Measurements from ENCODE around the gene DHRS12.
"Not testable (repeated sequence)": the region's sequence is repeated elsewhere in the genome, so short reads cannot be mapped to it uniquely, and the experiment has no call there.

DHRS12 gene

DNA sequence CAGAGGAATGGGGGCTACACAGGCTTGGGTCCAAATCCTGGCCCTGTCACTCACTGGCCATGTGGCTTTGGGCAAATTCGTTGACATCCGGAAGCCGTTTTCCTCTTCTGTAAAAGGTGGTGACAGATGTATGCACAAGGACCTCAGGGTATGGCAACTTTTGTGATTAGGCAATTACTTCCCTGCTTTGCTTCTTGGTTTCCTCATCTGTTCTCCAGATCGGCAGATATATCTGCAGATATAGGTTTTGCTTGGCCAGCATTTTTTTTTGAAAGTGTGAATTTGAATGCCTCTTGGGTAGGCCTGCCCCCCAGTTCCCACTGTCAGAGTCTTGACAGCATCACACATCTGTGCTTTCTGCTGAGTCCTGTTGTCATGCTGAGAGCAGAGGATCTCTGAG is 23.3 kb upstream of the DHRS12 start:
- DNase-seq (ENCODE audit: low read depth), result no peak

DNA sequence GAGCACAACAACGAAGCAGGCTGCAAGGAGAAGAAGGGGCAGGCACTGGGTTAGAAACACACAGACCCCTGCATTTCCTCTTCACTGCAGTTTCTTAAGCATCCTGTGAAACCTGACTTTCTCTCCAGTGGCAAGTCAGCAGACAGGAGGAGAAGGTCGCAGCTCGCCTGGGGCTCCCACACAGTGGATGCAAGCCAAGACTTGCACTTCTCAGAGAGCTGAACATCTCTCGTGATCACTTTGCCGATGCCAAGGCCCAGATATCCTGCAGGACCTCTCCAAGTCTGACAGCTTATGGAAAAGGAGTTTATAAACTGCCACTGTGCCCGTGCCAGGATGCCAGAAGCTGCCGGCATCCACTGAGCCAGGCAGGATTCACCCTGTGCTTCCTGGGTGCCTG is 22.6 kb upstream of the DHRS12 start:
- no peak for DNase-seq (ENCODE audit: low read depth)

DNA sequence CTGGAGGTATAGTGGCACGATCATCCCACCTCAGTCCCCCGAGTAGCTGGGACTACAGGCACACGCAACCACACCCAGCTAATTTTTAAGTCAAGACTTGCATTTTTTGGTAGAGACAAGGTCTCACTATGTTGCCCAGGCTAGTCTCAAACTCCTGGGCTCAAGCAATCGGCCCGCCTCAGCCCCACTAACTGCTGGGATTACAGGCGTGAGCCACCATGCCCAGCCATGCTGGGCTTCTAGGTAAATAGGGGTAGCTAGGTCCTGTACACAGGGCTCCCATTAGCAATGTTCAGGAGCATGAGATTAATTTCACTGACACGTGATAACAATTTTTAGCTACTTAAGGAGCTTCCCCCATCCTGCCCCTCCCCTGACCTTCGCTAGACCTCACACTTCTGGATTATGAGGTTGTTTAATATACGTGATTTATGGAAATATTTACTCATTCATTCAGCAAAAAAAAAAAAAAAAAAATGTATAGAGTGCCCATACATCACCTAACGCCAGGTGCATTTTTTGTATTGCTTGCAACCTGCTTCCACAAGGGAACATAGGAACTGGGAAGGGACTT is 21.8 kb upstream of the DHRS12 start:
- no peak for DNase-seq (ENCODE audit: low read depth)

DNA sequence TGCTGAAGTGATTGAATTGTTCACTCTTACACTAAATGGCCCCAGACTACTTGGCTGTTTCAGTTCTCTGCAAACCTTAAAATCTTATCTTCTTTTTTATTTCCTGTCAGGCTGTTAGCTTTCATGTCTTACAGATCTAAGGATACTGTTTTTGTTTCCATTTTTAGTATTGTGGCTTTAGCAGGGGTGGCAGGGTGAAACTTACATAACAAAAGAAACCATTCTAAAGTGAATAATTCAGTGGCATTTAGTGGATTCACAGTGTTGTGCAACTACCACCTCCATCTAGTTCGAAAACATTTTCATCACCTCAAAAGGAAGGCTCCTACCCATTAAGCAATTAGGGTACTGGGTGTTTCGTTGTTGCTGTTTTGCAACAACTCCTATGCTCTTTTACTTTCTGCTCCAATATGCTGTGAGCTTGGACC is 21.2 kb upstream of the DHRS12 start:
- peak; percentile 83 for DNase-seq (ENCODE audit: low read depth)

DNA sequence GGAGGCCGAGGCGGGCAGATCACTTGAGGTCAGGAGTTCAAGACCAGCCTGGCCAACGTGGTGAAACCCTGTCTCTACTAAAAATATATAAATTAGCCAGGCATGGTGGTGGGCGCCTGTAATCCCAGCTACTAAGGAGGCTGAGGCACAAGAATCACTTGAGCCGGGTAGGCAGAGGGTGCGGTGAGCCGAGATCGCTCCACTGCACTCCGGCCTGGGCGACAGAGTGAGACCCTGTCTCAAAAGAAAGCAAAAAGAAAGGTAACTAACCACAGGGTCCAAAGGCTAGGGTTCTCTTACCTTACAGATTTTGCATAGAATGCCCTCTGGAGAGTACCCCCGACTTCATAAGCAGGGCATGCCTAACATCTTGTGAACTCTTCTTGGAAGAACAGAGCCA is 20.7 kb upstream of the DHRS12 start:
- not testable (repeated sequence) for DNase-seq (ENCODE audit: low read depth)

DNA sequence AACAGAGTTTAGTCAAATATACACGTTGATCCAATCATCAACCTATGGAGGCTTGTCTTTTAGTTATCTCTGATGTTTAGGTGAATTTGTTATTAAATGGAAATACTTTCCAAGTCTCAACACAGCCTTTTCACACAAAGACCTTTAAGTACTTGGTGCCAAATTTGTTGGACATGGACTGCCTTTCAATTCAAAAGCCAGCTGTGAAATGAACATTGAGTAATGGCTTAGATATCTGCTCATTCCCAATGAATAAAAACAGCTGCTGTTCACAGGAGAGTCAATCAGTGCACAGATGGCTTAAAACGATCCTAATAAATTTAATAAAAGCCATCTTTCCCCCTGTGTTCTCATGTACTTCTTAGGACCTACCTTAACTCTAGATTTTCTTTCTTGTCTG is 19.9 kb upstream of the DHRS12 start:
- DNase-seq (ENCODE audit: low read depth), result no peak

DNA sequence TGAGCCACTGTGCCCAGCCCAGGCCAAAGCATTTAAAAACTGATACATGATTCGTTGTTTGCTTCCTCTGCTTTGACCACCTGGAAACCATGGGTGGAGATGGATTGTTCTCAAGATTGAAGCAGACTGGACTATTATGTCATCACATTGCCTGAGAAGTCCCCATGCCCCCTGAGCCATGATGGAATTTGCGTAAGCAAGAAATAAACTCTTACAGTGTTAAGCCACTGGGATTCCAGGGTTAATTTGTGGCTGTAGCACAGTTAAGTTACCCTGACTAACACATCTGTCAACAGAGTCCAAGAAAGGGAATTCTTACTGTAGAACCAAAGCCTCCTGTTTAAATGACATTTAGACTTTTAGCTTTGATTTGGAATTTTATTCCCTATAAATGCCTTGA is 19.4 kb upstream of the DHRS12 start:
- DNase-seq (ENCODE audit: low read depth), result no peak

DNA sequence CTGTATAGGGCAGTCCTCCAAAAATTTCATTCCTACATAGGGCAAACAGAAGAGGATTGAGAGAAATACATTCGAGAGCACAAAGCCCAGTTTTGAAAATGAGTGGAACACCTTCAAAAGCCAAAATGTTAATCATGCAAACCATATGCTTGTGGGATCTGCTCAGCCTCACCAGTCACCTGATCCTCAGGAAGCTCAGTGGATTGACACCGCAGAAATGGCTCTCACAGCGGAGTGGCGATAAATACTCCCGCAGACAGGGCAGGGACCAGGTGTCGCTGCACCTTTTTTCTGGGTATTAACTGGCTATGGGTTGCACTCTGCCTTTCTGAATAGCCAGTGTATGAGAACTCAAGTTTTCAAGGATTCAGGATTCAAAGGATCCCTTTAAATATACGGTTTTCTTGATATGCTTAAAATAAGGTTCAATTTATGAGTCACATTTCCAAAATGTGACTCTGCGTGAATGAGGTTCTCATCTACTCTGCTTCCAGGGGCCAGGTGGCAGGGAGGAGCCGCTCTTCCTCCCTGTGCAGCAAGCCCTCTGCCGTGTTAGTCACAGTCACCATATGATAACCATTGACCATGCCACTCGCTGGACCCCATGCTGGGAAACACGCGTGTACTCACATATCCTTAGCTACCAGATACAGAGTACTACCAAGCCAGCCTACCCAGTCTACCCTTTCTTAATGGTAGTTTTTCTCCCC is 18.3 kb upstream of the DHRS12 start:
- no peak for DNase-seq (ENCODE audit: low read depth)

DNA sequence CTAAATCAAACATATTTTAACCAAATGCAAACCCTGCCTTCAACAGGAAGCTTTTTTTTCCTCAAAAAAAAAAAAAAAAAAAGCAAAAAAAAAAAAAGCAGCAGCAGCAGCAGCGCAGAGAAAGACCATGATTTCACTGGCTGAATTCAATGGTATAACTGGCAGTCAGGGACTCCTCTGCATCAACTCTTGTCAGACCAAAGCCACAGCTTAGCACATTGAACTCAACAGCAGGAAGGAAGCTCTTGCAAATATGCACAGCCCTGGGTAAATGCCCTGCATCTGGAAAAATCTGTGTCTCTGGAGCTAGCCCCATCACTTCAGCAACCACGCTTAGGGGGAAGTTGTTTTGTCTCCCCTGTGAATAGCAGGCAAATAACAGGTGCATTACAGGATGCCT is 17.6 kb upstream of the DHRS12 start:
- no peak for DNase-seq (ENCODE audit: low read depth)

DNA sequence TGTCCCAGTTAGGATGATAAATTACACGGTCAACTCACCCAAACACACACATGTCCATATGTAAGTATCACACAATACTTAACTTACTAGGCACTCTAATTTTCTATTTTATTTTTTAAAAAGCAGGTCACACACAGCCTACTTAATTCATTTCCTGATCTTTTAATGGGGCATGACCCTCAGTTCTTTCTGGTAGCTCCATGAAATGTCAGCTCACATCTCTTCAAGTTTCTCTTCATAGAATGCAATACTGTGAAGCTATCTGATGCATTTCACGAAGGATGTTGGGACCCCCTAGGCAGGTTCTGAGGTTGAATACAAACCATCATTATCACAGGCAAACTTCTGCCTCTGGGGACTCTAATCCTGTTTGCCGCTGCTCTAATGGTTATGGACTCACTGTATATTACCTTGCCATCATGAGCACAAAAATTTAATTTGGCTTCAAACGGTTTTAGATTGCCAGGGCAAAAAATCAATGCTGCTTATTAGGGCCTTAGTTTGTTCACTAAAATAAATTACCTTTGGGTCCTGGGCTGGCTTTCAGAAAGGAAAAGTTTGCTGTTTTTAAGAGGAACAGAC is 16.1 kb upstream of the DHRS12 start:
- no peak for DNase-seq (ENCODE audit: low read depth)

DNA sequence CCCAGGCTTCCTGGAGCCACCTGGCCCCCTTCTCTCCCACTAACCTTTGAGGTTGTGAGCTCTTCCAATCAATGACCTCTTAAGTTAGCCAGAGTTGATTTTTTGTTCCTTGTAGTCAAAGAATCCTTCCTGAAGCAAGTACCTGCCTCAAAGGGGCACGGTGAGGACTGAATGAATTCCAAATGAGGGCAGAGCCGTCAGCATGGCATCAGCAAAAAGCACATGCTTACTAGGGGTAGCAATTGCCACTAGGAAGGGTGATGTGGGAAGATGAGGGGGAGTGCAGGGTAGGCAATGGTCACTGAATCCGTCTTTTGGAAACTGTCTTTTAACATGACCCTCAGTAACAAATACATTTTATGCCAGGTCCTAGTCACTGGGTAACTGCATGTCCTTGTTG is 15.6 kb upstream of the DHRS12 start:
- no peak for DNase-seq (ENCODE audit: low read depth)

DNA sequence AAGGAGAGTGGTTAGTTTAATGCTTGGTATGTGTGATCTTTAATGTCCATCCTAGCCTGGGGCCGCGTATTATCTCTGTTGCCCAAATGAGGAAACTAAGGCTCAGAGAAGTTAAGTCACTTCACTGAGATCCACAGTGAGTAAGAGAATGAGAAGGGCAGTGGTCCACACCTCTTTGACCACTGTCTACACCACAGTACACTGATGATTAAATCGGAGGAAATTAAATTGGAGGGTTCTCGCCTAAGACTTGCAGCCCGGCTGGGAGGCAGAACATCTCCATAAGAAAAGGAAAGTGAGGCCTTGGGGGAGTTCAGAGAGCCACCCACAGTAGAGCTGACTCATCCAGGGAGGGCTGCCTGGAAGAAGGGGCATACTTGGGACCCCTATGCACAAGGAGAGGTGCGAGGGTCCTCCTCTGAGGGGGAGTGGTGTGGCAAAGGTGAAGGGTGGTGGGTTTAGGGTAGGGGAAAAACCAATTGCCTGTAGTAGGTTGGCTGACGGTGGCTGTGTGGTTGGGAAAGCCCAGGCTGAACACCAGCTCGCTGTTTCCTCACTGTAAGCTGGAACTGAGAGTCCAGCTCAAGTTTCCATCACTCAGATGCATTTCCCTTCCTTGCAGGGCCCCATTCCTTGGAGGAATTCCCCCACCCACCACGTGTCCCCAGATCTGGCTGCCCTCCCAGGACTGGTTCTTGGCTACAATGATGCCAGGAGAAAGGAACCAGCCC is 15.0 kb upstream of the DHRS12 start:
- peak; percentile 9 for DNase-seq (ENCODE audit: low read depth)

DNA sequence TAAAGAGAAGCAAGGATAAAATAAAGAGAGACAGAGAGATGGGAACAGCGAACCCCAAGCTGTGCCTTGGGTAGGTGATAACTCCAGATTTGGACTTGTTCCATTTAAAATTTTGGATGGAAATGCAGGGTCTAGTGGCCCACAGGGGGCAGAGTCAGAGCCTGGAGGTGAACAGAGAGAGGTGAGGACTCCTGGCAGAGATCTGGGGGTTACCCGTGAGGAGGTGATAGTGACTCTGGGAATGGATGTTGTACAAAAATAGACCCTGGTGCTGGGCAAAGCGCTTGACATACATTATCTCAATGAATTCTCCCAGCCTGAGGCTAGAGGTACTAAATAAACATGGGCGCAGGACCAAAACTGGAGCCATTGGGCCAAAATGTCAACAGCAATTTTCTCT is 14.3 kb upstream of the DHRS12 start:
- DNase-seq (ENCODE audit: low read depth), result no peak

DNA sequence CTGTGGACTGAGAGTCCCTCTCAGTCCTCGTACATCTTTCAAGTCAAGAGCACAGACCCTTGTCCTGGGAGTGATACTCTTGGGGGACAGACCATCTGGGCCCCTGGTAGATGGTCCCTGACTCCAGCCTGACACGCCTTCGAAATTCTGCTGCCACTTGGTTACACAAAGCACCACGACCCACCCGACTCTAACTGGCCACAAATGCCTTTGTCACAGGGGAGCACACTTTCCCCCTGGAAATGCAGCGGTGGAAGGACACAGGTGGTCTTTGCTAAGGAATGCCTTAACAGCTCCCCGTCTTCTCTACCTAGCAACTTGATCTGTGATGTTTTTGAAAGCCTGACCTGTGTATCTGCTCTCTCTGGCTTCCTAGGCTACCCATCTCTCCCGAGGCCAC is 13.8 kb upstream of the DHRS12 start:
- DNase-seq (ENCODE audit: low read depth), result no peak

DNA sequence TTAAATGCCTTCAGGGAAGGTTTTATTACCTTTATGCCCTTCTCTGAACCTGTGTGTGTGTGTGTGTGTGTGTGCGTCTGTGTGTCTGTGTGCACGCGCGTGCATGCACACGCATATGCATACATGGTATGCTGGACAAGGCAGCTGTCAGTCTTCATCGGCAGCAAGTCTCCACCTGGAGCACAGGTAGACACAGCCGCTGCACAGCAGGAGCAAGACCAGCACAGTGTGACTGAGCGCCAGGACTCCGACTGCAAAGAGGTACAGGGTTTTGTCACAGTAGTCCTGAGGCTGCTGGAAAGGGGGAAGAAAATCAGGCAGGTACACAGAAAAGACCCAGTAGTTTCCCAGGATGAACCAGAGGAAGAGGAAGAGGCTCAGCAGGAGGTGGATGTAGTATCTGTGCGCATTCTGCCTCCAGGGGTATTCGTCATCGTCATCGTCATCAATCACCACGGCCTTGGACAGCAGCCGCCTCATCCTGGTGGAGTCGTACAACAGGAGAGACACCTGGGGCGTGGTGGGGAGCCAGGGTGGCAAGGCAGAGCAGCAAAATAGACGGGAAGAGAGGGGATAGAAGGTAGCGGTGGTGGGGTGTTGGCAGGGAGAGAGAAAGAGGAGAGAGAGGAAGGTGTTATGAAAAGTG is 12.8 kb upstream of the DHRS12 start:
- no peak for DNase-seq (ENCODE audit: low read depth)

DNA sequence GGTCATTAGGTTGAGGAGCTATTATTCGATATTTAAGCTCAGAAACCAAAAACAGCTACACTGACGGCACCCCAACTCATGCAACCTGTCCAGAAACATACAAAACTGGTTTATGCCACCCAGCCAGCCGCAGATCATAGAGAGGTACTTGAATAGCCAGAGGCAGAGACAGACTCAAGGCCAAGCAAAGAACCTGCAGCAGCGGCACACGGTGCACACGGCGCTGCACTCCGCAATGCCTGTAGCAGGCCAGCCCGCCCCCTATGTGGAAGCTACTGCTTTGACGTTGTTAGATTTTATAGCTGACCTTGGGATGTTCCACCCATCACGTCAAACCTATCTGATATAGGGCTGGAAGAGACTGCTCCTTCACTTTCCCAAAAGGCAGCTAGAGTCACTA is 11.9 kb upstream of the DHRS12 start:
- no peak for DNase-seq (ENCODE audit: low read depth)

DNA sequence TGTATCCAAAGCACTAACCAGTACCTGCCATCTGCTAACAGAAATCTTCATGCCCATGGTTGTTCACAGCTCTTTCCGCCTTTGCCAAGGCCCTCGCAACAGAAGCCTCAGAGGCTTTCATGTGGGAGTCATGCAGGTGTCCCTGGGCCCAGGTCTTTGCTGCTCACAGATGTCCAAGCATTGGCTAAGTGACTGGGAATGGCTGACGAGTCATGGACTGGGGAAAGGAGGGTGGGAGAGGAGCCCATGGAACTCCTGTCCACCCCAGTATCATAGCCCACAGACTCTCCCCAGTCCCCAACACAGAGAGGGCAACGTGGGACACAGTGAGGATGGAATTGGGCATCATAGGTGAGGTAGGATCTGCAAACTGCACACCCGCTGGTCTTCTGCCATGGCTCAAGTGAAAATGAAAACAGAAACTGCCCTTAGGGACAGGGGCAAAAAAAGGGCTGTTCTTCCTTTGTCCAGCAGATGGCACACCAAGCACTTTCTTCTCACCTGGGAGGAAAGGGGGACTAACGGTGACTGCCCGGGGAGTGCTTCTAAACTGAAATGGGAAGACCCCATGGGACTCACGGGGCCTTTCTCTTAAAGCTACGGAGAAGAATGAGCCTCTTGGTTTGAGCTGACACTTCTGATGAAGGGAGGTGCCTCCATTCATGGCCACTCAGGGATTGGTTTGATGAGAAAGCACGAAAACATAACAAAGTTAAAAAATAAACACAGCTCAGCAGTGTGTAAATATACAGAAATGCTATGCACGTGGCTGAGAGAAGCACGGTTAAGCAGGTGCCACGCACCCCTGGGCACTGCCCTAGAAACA is 11.1 kb upstream of the DHRS12 start:
- peak; percentile 39 for DNase-seq (ENCODE audit: low read depth)

DNA sequence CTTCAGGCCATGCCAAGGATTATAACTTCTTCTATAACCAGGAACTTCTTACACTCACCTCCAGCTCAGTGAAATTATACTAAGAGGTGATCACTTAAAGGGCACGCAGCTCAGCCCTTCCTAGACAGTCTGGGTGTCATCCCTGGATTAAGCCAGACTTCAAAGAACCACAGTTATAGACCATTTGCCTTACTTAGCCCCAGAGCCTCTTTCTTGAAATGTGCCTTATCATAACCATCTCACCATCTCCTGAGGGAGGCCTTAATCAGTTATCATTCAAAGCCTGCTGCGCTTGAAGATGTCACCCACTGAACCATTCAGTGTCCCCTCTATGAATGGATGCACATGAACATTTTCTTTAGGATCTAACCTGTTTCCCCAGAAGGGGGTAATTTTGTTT is 10.1 kb upstream of the DHRS12 start:
- DNase-seq (ENCODE audit: low read depth), result no peak

DNA sequence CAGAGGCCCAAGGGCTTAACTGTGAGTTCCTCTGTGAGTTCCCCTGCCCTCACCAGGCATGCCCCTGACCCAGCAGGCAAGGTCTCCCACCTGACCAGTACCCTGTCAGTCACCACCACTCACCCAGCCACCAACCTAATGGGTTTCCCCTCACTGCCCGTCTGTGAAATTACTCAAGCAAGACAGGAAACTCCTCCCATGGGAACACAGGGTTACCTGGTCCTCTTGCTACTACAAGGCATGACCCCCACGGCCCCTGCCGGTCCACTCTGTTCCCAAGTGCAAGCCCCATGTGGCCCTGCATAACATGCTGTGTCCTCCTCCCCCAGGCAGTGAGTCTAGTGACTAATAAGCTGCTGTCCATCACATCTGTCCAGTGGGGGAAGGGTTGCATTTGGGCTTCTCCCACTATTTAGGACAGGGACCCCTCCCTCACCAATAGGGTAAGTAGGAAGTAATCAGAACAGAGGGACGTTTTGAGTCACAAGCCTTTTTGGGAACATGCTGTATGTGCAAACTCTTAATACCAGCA is 8.0 kb upstream of the DHRS12 start:
- no peak for DNase-seq (ENCODE audit: low read depth)

DNA sequence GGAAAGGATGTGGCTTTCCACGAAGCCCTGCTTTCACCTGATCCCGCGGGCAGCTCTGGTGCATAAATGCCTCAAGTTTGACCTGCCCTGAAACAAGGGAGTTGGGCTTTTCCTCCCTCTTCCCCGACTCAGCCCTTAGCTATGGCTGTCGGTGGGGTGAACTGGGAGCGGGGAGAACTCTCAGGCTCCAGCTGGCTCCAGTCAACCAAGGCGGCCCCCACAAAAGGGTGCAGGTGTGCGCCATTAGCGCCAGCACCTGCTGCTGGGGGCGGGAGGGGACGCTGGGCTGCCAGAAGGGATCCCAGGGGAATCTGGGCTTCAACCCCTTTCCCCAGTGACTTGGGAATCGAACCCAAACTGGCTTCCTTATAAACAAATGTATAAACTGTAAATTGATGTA is 7.1 kb upstream of the DHRS12 start:
- no peak for DNase-seq (ENCODE audit: low read depth)

DNA sequence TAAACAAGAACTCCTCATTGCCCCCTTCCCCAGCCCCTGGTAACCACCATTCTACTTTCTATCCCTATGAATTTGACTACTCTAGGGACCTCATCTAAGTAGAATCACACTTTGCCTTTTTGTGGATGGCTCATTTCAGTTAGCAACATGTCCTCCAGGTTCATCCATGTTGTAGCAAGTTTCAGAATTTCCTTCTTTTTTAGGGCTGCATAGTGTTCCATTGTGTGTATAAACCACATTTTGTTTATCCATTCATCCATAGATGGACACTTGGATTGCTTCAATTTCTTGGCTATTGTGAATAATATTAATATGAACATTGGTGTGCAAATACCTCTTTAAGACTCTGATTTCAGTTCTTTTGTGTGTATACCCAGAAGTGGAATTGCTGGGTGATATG is 4.8 kb upstream of the DHRS12 start:
- DNase-seq (ENCODE audit: low read depth), result no peak

DNA sequence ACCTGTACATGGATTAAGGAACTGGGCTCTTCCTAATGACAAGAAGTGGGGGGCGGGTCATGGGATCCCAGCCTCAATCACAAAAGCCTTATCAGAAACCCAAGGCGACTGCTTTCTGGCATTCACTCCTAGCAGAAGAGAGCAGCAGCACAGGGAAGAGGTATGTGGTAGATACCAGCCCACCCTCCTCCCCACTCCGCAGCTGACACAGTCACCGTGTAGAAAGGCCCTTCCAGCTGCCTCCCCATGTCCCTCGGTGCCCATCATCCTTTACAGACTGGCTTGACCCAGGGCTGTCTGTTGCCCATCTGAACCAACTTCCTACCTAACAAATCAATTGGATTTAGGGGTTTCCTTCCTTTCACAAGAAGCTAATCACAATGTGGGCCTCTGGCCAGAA is 3.1 kb upstream of the DHRS12 start:
- DNase-seq (ENCODE audit: low read depth), result no peak
